NOMO-1 (cell line): ENCODE measurements around the gene LRBA.
"Not testable (repeated sequence)": the region's sequence is repeated elsewhere in the genome, so short reads cannot be mapped to it uniquely, and the experiment has no call there.

Source experiments
- DNase-seq, 2 experiments: peaks; one replicate each; lab custom pipeline; 2025; ENCODE audit not compliant: unreplicated experiment in 2 of 2; lab: John Stamatoyannopoulos, UW

The LRBA gene

DNA sequence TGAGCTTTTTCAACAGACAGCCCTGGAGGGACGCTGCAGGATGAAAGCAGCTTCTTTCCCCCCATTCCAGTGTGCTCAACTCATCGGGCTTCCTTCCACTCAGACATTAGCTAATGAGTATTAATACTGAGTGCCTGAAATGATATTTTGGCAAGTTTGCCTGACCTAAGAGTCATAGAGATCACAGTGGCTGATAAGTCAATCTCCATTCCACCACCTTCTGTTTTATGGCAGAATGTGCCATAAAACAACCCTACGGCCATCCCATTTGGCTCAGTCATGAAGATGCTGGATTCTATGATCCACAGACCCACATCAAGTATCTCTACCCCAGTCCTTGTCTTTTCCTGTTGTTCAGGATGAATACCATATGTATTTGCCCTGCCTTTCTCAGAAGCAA is 481.4 kb downstream of the LRBA start:
- no peak for DNase-seq

DNA sequence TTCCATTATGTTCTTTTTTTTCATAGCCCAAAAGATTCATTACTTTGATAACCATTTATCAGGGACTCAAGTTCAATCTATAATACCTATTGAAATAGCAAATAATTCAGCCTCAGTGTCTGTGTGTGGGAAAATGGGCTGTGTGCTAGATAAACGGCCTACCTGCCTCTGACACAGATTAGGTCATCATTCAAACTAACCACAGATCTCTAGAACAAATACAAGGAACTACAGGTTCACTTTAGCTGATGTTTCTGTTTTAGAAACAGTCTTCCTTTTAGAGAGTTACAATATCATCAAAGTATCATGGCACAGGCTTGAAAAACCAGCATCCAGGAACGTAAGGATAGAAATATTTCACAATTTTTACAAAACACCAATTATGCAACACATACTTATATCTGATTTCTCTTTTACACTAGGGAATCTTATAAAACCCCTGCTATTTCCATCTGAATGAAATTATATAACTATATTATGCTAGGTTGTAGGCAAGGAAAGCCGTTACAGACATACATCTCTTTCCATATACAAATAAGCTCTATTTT is 489.7 kb downstream of the LRBA start:
- no peak for DNase-seq

DNA sequence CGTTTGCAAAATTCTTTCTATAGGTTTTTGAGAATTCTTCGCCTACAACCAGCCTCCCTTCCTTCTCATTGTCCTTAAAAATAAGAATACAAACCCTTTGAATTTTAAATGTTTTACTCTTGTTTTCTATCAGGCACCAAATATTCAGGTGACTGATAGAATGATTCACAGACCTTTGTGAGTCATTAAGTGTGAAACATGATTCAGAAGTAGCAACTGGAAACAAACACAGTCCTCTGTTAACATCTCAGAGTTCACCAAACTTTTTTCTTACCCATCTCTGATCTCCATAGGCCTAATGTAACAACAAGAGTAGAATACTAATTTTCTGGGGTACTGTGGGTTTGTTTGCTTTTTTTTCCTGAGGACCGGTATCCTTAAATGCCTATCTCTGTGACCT is 496.5 kb downstream of the LRBA start:
- DNase-seq = no peak

DNA sequence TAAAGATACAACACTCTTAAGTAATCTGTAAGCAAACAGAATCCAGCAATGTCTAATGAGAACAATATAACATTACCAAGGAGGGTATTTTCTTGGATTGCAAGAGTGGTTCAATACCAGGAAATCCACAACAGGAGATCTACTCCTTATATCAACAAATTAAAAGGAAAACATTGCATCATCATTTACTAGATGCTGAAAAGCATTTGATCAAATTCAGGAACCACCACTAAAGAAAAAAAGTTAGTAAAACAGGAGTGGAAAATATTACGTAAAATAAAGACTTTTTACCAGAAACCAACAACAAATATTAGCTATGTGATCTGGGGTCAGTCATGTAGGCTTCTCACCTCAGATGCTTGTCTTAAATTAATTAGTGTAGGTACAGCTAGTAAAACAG is 499.9 kb downstream of the LRBA start:
- DNase-seq = no peak

DNA sequence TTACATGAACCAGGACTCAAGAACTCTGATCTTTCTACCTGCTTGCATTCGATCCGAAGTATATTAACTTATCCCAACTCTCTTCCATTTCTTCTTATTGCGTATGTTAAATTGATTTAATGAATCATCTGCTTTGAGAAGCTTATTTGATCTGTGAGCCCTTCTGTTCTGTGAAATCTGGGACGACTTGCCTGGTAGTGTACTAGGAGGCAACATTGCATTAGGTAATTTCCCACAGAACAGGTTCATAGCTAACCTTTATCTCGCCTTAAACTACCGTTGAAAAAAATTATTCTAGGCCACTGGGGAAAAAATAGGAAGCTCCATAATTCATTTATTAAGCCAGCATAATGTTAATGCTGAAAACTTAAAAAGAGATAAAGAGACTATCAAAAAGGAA is 500.4 kb downstream of the LRBA start:
- no peak for DNase-seq

DNA sequence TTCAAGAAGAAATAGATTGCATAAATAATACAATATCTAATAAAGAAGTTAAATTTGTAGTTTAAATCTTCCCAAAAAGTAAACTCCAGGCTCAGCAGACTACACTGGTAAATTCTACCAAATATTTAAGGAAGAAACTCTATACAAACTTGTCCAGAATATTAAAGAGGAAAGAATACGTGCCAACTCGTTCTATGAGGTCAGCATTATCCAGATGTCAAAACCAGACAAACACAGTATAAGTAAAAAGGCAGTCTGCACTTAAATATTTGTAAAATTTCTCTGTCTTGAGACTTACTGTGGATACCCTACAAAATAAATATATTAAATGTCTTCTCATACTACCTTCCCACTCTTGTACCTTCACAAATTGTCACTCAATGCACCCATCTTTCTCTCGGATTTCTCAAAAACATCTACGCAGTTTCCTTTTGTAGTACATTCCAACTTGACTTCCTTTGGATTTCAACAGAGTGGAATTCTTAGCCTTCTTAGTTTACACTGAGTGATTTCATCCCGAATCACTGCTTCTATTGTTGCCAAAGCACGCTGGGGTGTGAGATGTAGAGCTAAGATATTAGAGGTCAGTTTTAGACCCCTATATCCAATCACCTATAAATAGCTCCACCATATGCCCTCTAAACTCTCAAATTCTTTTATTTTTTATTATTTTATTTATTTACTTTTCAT is 504.8 kb downstream of the LRBA start:
- DNase-seq = no peak

DNA sequence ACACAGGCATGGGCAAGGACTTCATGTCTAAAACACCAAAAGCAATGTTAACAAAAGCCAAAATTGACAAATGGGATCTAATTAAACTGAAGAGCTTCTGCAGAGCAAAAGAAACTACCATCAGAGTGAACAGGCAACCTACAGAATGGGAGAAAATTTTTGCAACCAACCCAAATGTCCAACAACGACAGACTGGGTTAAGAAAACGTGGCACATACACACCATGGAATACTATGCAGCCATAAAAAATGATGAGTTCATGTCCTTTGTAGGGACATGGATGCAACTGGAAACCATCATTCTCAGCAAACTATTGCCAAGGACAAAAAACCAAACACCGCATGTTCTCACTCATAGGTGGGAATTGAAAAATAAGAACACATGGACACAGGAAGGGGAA is 507.4 kb downstream of the LRBA start:
- DNase-seq = not testable (repeated sequence)

DNA sequence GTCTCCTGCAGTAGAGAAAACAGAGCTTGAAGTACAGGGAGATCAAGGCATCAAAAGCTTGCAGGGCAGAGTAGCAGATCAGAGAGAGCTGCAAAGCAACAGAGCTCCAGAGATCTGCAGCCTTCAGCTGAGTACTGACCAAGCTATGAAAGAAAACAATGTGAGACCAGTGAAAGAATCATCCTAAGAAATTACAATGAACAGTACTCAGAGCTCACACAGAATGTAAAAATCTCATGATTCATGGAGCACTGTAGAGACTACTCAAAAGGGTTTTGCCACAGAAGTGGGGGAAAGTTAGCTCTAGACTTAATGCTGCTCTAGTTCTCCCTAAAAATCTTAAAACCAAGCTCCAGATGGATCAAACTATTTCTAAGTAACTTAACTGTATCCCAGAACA is 513.1 kb downstream of the LRBA start:
- no peak for DNase-seq

DNA sequence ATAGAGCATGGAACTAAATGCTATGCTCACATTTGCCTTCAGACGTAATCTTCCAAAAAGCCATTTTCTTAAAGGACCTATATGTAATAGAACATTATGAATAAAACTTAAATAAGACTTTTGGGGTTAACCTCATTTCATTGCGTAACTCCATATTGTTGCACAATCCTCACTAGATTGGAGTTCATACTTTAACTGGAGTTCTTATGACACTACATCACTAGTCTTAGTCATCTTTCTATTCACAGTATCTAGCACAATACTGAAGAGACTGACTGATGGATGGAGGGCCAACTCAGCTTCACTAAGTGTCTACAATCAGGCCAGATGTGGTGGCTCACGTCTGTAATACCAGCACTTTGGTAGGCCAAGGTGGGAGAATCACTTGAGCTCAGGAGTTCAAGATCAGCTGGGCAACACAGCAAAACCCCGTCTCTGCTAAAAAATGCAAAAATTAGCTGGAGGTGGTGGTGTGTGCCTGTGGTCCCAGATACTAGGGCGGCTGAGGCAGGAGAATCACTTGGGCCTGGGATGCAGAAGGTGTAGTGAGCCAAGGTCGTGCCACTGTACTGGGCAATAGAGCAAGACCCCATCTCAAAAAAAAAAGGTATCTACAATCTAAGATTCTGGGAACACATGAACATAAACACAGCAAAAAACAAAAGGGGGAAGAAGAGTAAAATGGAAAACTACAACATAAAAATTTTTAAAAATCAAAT is 513.9 kb downstream of the LRBA start:
- DNase-seq = peak in 1 of 2 experiments; percentile 30

DNA sequence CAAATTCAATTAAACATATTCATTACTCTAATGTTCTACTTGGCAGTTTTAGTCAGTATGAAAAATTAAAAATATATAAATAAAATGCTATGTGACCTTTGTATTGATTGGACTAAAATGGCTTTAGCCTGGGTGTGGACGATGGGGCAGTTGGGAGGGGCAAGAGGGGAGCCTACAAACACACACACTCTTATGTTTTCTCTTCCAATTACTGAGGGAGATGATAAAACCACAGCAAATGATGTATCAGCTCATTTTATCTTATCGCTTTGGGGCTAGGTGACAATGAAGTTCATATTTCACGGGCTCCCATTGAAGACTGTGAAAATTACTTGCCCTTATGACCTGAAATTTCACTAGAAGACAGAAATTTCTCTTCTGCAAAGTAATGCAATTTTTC is 517.5 kb downstream of the LRBA start:
- no peak for DNase-seq

DNA sequence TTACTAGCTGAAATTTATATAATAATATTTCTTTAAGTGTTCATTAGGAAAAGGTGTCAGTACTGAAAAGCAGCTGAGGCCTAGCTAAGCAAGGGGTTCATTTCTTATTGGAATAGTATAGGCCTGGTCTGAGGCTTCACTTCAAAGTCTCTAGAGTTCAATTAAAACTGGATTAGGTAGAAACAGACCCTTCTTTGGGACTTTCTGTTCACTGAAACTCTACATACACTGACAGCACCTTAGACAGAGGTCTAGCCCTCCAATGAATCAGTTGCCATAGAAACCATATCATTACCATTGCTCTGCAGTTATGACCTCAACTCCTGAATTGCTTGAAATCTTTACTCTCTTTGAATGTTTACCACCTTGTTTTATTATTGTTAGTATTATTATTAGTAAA is 519.5 kb downstream of the LRBA start:
- no peak for DNase-seq

DNA sequence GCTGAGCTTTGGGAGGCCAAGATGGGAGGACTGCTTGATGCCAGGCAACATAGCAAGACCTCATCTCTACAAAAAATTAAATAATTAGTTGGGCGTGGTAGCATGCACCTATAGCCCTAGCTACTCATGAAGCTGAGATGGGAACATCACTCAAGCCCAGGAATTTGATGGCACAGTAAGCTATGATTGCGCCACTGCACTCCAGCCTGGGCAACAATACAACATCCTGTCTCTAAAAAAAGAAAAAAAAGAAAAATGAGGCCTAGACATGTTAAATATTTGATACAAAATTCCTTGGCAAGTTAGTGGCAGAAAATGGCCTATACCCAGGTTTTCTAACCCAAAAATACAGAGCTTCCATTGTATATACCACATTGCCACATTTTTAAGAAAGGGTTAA is 521.2 kb downstream of the LRBA start:
- DNase-seq = no peak

DNA sequence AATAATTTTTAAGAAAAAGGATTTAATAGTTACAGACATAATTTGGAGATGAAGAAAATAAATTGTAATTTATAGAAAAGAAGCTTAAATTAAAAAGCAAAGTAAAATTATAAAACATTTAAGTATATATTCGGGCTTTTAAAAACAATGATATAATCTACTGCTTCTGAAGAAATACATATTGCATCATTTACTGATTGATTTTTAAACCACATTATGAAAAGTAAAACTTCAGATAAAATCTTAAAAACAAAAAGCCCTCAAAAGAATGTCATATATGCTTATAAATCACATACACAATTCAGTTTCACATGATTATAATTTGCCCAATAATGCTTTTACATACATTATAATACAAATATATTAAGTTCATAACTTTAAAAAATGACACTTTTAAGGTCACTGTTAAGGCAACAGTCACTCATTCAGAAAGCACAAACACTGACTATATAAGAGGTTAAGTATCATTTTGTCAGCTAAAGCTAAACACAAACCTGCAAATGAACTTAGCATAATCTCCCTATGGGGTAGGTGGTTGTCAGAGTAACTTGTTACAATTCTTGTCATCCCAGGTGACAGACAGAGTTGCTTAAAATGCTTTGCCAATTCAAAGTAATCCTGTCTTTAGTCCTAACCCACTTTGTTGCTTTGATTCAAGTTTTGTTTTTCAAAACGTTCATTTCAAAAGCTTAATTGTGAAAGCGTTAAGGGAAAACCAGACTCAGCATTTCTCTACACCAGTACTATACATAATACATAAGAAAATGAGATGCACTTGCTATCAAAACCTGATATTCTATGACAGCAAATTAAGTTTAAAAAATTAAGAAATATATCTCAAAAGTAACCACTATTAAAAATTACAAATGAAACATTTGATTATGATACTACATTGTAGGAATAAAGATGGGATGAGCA is 523.7 kb downstream of the LRBA start:
- no peak for DNase-seq

DNA sequence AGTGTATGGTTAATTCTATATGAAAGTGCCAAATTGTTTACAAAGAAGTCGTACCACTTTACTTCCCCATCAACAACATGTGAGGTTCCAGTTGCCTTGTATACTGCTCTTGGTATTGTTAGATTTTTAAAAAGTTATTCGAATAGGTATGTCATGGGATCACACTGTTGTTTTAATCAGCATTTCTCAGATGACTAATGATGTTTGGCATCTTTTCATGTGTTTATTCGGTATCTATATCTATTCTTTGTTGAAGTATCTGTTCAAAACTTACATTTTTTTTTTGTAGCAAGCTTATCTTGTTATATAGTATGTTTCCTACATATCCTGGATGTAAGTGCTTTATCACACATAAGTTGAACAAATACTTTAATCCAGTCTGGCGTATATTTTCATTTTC is 532.5 kb downstream of the LRBA start:
- no peak for DNase-seq

DNA sequence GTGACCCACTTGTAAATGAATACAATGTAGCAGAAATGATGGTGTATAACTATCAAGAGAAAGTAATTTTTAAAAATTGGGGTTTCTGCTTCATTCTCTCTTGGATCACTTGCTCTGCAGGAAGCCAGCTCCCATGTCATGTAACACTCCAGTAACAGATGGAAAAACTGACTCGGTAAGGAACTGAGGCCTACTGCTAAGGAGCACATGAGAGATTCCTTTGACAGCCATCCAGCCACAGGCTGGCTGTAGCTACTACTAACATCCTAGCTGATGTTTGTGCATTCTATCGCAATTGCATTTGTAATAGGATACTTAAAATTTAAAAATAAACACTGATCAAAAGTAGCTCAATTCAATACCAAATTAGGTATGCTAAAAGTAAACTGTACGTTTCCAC is 535.4 kb downstream of the LRBA start:
- no peak for DNase-seq

DNA sequence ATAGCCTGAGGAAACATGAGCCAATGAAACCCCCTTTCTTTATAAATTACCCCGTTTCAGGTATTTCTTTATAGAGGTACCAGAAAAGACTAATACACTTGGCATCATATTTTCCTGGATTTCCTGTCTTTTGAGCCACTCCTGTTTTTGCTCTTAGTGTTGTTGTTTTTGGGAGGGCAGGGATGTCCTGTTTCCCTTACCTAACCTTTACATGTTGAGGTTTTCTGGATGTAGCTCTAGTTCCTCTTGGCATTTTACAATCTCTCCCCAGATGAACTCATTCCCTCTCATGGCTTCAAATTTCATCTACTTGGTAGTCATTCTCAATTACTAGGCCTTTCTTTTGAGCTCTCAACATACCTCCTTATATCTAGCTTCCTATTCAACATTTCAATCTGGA is 537.2 kb downstream of the LRBA start:
- no peak for DNase-seq

DNA sequence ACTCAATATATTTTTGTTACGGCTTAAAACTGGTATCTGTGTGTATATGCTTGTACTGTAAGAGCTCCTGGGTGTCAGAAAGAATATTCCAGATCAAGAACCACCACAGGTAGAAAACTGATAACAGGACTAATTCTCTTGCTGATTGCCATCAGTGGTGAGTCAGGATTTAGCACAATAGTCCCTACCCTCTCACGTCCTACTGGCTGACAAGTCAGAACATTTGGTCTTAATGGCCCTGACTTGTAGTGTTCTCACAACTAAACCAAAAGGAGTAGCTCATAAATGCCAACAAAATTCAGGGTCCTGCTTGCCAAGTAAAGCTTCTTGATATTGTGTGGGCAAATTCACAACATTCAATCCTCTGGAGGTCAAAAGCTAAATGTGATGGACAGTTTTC is 538.3 kb downstream of the LRBA start:
- DNase-seq = no peak

DNA sequence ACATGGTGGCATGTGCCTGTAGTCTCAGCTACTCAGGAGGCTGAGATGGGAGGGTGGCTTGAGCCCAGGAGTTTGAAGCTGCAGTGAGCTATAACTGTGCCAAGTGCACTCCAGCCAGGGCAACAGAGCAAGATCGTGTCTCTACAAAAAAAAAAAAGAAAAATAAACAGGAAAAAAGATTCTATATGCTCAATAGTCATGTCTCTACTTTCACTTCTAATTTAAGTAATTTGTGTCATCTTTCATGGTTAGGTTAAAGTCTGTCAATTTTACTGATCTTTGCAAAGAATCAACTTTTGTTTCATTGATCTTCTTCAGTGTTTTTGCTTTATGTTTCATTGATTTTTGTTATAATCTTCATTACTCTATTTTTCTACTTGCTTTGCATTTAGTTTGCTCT is 539.3 kb downstream of the LRBA start:
- DNase-seq = no peak

DNA sequence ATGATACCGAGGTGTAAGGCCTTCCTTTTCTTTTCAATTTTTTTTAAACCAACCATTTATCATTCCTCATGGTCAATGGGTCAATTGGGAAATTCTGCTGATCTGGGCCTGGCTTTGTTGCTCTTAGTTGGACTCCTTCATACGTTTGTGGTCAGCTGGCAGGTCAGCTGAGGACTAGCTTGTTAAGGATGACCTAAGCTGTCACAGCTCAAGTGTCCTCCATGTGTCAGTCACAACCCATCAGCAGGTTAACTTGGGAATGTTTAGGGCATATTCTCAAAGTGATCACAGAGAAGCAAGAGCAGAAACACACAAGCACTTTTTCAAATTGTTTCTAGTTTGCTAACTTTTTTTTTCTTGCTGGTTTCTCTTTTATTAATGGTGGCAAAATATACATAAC is 550.6 kb downstream of the LRBA start:
- no peak for DNase-seq

DNA sequence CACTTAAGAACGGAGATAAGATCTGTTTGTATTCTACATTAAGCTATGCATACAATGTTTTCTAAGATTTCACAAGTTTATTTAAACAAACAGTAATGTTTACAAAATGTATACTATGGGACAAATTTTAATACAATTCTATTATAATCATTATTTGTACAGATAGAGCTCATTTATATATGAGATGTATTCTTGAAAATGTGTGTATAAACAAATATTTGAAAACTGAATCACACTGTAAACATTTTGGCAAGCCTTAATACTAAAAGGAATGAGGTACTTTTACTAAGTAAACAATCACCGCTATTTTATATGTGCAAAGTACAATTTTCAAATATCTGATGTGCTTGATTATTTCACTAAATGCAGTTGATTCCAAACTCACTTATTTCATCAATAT is 552.3 kb downstream of the LRBA start:
- DNase-seq = no peak

DNA sequence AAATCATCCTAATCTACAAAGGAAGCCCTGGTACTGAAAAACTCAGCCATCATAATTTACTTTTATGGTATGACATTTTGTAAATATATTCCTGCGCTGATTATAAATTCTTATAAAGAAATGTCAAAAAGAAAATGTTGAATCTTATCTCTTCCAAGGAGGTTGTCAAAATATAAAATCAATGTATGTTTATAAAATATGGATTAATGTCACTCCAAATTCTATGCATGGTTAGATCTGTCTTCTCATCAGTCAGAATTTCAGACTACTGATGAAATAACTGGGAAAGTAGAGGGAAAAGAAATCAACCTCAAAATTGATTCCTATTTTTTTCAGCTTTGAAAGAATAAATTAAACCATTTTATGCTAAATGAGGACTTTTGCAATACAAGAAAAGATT is 553.1 kb downstream of the LRBA start:
- DNase-seq = no peak
